GM21360 (cell line): ENCODE data around the gene PHYH.
"Not testable (repeated sequence)": the region's sequence is repeated elsewhere in the genome, so short reads cannot be mapped to it uniquely, and the experiment has no call there.

Experiments
- ATAC-seq: cut with Tn5 transposase; IDR thresholded peaks from one replicate; pipeline ENCODE4 v1.9.1; 2021; ENCODE audit warnings: mild to moderate bottlenecking, moderate library complexity; ENCODE audit not compliant: unreplicated experiment

PHYH gene

GRCh38 chr10:13322615-13323148 lies 22.8 kb upstream of the PHYH start:
- no peak for ATAC-seq

GRCh38 chr10:13321576-13321975 lies 21.7 kb upstream of the PHYH start:
- ATAC-seq = no peak

GRCh38 chr10:13319166-13319565 lies 19.3 kb upstream of the PHYH start:
- ATAC-seq = no peak

DNA sequence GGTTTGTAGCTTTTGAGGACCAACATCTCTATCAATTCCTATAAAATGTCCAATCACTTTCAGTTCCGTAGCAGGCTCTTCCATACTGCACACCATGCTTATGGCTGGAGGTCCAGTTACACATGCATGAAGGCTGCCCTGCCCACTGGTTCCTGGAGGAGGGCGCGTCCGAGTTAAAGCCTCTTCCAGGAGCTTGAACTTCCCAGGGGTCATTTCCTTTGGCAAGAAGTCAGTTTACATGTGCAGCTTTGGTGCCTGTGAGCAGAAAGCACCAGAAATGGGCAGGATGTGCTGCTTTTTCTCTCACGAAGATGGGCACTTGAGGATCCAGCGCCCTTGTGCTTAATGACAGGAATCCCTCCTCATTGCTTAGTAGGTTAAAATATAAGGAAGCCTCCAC lies 17.6 kb upstream of the PHYH start:
- ATAC-seq = no peak

- ATAC-seq = no peak
These were observed 16.9 kb upstream of the PHYH start for GRCh38 chr10:13316635-13317311.

DNA sequence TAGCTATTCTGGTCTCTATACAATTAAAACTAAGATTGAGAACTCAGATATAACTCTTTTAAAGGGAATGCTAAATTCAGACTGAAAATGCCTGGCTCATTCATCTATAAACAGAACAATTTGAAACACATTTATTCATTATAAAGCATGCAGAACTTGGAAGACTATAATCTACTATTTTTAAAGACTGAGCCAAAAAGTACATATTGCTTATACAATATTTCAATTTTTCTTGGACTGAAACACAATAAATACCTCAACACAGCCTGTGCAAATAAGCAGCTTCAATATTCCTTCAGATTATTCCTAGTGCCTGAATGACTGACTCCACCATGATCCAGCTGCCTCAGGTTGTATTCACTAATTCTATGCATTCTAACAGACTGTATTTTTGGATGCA lies 15.5 kb upstream of the PHYH start:
- ATAC-seq = no peak

GRCh38 chr10:13311177-13311575 lies 11.3 kb upstream of the PHYH start:
- ATAC-seq = no peak

DNA sequence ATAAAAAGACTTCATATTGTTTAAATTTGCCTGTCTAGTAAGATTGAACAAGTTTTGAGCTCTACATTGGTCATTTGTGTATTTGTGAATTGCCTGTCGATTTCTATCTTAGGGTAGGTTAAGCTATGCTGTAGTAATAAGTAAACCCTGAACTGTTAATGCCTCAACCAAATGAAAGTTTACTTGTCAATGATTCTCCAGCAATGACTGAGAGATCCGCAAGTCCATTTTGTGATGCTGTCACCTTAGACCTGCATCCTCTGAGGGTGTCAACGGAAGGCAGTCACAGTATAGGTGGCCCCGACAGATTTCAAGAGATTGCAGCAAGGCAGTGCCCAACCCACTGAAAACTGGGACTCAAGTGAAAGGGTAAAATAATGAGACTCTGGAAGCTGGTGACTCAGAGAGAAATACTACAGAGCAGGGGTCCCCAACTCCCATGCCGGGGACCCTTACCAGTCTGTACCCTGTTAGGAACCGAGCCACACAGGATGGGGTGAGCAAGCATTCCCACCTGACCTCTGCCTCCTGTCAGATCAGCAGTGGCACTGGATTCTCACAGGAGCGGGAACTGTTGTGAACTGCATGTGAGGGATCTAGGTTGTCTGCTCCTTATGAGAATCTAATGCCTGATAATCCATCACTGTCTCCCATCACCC lies 10.8 kb upstream of the PHYH start:
- ATAC-seq = no peak

- no peak for ATAC-seq
These were observed 9.9 kb upstream of the PHYH start for GRCh38 chr10:13309792-13310191.

GRCh38 chr10:13308096-13308495 lies 8.2 kb upstream of the PHYH start:
- ATAC-seq = no peak

- ATAC-seq = no peak
These were observed 6.2 kb upstream of the PHYH start for GRCh38 chr10:13306103-13306502.

GRCh38 chr10:13302821-13303555 lies 3.1 kb upstream of the PHYH start:
- no peak for ATAC-seq

DNA sequence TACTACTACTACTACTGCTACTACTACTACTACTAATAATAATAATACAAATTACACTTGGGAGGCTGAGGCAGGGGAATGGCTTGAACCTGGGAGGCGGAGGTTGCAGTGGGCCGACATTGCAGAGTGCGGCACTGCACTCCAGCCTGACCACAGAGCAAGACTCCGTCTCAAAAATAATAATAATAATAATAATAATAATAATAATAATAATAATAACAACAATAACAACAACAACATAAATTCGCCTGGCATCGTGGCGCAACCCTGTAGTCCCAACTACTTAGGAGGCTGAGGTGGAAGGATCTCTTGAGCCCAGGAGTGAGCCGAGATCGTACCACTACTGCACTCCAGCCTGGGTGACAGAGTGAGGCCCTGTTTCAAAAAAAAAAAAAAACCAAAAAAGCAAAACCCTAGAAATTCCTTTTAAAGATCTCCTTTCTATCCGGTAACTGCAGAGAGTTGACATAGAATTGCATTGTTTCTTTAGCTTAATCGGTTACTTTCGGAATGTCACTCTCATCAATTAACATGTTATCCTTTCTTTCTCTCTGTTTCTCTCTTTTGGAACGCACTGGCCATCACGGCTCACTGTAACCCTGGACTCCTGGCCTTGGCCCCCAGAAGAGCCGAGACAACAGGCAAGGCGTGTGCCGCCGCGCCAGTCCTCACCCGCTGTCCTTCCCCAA lies 972 bp downstream of the PHYH start:
- no peak for ATAC-seq

- ATAC-seq = no peak
These were observed 3.4 kb downstream of the PHYH start for GRCh38 chr10:13296476-13296875.

DNA sequence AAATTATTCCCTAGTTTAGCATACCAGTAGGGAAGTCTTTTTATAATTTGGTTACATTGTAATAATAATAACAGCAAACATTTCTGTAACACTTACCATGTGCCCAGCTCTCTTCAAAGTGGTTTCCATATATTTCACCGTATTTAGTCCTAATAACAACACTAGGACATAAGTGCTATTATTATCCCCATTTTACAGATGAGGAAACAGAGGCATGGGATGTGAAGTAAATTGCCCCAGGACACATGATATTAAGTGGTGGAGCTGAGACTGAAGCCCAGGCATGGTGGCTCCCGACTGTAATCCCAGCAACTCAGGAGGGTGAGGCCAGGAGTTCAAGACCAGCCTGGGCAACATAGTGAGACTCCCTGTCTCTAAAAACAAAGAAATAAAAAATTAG lies 5.1 kb downstream of the PHYH start:
- no peak for ATAC-seq

DNA sequence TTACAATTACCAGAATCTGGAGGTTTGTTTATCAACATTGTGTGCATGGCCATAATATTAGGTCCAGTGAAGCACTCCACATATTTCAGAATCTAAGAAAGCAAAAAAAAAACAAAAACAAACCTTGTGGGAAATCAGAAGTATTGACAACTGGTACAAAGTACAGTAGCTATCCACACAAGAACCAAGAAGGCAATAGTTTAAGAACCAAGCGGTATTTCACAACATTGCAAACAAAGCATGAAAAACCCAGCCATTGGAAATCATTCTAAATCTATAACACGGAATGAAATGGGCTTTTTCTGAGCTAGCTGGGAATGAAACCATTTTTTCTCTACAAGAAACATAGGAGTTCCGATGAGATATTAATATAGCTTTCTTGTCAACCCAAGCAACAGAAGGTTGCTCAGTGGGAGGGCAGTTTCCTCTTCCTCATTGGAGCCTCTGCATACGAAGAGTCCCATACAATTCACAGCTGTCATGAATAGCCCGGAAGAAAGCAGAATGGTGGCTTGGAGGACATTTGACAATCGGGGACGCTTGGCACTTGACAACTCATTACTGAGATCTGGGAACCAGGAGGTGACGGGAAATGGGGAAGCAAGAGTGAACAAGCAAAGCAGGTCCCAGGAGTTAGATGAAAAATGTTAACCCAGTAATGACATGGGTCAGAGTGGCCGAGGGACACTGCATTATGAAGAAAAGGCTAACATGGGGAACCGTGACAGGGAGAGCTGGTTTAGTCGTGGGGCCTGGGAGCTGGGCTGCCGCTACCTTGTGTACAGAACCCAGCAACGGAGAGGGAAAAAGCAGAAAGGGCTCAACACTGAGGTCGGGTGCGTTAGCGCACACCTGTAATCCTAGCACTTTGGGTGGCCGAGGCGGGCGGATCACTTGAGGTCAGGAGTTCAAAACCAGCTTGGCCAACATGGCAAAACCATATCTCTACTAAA lies 7.8 kb downstream of the PHYH start:
- ATAC-seq = no peak

- no peak for ATAC-seq
These were observed 8.8 kb downstream of the PHYH start for GRCh38 chr10:13291061-13291460.

DNA sequence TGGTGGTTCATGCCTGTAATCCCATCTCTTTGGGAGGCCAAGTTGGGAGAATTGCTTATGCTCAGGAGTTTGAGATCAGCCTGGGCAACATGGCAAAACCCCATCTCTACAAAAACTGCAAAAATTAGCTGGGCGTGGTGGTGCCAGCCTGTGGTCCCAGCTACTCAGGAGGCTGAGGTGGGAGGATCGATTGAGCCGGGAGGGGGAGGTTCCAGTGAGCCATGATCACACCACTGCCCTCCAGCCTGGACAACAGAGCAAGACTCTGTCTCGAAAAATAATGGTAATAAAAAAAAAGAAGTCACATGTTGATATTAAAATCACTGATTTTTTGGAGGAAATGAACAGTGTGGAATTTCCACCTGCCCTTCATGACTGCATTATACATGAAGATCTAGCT lies 15.8 kb downstream of the PHYH start:
- ATAC-seq = no peak

DNA sequence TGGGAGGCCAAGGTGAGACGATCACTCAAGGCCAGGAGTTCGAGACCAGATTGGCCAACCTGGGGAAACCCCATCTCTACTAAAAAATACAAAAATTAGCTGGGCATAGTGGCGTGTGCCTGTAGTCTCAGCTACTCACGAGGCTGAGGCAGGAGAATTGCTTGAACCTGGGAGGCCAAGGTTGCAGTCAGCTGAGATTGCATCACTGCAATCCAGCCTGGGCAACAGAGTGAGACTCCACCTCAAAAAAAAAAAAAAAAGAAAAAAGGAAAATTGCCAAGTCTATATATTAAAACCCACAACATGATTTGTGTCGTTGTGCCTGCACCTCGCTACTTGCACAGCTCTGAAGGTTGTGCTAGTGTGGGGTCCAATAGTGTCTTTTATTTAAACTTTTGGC lies 17.5 kb downstream of the PHYH start:
- ATAC-seq = not testable (repeated sequence)

DNA sequence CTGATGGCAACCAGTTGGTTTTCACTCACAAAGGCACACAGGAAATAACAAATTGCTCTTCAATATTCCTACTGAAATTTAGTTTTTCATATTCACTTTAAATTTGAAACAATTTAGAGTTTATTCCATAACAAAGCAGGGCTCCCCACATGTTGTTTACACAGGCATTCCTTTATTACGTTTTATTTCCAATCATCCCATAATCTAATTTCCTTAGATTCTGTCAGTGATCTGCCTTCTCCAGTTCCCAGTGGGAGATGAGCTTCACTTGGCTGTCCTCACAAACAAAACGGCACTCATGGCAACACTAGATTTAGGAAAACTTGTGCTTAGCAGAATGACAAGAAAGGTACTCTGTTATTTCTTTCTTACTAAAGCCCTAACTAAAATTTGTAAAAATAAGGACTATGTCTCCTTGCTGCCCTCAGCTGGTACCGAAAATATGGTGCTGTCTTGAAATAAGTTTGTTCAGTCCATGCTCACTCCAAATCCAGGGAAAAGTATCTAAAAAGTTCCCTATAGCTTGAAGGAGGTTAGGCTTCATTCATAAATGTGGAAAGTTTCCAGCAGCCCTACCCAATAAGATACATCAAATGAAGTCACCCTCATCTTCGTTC lies 23.0 kb downstream of the PHYH start:
- ATAC-seq = no peak
